Measurements from ENCODE around the gene SLC35F2. TPM values are rescaled to one million over a fixed set of nuclear protein-coding genes. Genes with fewer than 3 reads are reported as not detected.
"Not testable (repeated sequence)": the region's sequence is repeated elsewhere in the genome, so short reads cannot be mapped to it uniquely, and the experiment has no call there.

Gene SLC35F2
- total RNA-seq, 1 donor from 2014 or later = 31.9 TPM

DNA sequence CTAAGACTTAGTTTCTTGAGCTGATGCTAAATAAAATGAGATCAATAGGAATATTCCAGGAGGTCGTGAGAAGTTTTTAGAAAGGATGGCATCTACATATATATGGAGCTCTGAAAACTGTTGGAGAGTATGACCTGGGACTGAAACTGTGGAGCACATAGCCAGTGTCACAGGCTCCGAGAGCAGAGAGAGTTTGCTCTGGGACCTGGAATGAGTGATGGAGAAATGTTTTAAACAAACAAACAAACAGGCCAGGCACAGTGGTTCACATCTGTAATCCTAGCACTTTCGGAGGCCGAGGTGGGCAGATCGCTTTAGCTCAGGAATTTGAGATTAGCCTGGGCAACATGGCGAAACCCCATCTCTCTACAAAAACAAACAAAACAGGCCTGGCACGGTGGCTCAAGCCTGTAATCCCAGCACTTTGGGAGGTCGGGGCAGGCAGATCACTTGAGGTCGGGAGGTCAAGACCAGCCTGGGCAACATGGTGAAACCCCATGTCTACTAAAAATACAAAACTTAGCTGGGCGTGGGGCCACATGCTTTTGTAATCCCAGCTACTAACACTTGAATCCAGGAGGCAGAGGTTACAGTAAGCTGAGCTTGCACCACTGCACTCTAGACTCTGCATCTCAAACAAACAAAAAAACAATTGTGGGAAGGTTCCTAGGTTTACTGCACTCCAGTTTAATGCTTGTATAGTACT is 67.1 kb downstream of the SLC35F2 start:
- H3K4me1 Mint-ChIP-seq = peaks cover 21% of the 10 kb centered on the region
- no peaks in the 10 kb centered on the region for H3K9me3 Mint-ChIP-seq
- H3K36me3 Mint-ChIP-seq (ENCODE audit: low read depth) = peaks cover 37% of the 10 kb centered on the region
- H3K4me3 Mint-ChIP-seq = no peak overlapping the region
- no peak for DNase-seq
- no peaks in the 10 kb centered on the region for H3K27me3 Mint-ChIP-seq
- intact Hi-C loops (cut with micrococcal nuclease) = no loop called here
- no peak overlapping the region for H3K27ac Mint-ChIP-seq

DNA sequence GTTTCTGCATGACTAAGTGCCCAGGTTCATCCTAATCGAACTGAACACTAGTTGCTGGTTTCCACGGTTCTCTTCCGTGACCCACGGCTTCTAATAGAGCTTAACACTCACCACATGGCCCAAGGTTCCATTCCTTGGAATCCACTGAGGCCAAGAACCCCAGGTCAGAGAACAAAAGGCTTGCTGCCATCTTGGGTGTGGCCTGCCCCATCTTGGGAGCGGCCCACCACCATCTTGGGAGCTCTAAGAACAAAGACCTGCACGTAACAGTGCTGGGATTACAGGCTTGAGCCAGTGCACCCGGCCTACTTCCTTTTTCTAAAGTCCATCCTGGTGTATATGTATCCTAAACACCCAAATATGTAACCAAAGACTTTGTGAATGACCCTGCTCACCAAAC is 68.8 kb downstream of the SLC35F2 start:
- Mint-ChIP-seq H3K4me1 (peaks cover 22% of the 10 kb centered on the region), H3K9me3 (no peaks in the 10 kb centered on the region), H3K36me3 (ENCODE audit: low read depth) (peaks cover 30% of the 10 kb centered on the region), H3K27ac (no peak overlapping the region), H3K27me3 (no peaks in the 10 kb centered on the region), H3K4me3 (no peak overlapping the region)
- intact Hi-C loops (cut with micrococcal nuclease) = no loop called here
- DNase-seq = no peak

DNA sequence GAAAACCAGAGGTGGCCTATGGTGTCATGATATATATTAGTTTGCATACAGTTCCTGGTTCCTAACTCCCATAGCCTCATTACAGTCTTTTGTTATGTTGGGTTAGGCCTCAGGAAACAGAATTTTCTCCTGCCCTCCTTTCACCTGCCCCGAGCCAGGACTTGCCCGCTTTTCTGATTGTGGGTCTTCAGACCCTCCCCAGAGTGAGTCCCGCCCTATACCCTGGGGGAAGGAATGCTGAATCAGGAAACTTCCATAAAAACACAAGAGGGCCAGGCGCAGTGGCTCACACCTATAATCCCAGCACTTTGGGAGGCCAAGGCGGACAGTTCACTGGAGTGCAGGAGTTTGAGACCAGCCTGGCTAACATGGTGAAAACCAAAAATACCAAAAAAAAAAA is 70.9 kb downstream of the SLC35F2 start:
- intact Hi-C loops (cut with micrococcal nuclease) = no loop called here
- Mint-ChIP-seq H3K9me3 (no peaks in the 10 kb centered on the region), H3K4me1 (peaks cover 22% of the 10 kb centered on the region), H3K27ac (no peak overlapping the region), H3K27me3 (no peaks in the 10 kb centered on the region), H3K36me3 (ENCODE audit: low read depth) (peaks cover 13% of the 10 kb centered on the region), H3K4me3 (no peak overlapping the region)
- no peak for DNase-seq

DNA sequence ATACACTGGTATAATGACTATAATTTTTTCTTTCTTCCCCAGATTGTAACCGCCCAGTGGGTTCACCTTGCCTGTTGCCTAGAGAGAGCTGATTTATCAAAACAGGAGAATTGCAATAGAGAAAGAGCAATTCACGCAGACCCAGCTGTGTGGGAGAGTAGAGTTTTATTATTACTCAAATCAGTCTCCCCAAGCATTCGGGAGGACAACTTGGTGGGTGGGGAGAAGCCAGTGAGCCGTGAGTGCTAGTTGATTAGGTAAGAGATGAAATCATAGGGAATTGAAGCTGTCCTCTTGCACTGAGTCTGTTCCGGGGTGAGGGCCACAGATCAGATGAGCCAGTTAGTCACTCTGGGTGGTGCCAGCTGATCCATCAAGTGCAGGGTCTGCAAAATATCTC is 73.2 kb downstream of the SLC35F2 start:
- no peak overlapping the region for H3K4me3 Mint-ChIP-seq
- intact Hi-C loops (cut with micrococcal nuclease) = no loop called here
- no peak overlapping the region for H3K27ac Mint-ChIP-seq
- H3K36me3 Mint-ChIP-seq (ENCODE audit: low read depth) = no peaks in the 10 kb centered on the region
- no peaks in the 10 kb centered on the region for H3K9me3 Mint-ChIP-seq
- H3K4me1 Mint-ChIP-seq = peaks cover 5% of the 10 kb centered on the region
- H3K27me3 Mint-ChIP-seq = no peaks in the 10 kb centered on the region
- DNase-seq = no peak

DNA sequence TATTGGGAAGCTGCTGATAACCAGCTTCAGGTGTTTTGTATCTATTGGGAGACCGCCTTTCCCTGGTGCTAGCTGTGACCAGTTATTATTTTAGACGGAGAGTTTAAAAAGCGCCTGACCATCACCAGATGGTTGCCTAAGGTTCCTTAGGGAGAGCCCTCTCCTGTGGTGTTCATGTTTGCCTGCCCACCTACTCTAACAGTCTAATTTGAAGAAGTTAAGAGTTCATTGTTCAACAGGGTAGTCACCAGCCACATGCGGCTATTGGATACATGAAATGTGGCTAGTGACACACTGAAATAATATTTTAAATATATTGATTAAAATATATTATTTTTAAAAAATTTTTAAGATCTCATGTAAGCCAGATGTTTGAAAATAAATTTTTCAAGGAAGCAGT is 75.5 kb downstream of the SLC35F2 start:
- Mint-ChIP-seq H3K27ac (no peak overlapping the region), H3K4me3 (no peak overlapping the region), H3K27me3 (peaks cover 6% of the 10 kb centered on the region), H3K9me3 (no peaks in the 10 kb centered on the region), H3K36me3 (ENCODE audit: low read depth) (no peaks in the 10 kb centered on the region), H3K4me1 (peaks cover 2% of the 10 kb centered on the region)
- intact Hi-C loops (cut with micrococcal nuclease) = no loop called here
- DNase-seq = no peak

DNA sequence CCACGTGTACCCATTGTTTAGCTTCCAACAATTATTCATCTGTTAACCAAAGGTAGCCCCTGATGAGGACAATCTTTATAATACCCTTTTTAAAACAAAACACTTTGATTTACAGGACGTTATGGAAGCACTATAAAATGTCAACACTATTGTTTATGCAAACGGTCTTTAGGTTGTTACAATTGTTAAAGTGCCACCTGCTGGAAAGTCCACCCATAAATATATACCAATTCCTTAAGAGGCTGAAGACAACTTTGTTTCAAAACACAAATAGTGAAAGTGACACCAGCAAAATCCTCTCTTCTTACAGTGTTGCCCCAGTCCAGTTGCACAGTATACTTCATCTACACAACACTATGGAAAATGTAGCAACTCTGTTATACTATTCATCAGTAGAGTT is 77.8 kb downstream of the SLC35F2 start:
- Mint-ChIP-seq H3K4me1 (peaks cover 2% of the 10 kb centered on the region), H3K27me3 (peaks cover 6% of the 10 kb centered on the region), H3K4me3 (no peak overlapping the region), H3K36me3 (ENCODE audit: low read depth) (no peaks in the 10 kb centered on the region), H3K27ac (no peak overlapping the region), H3K9me3 (no peaks in the 10 kb centered on the region)
- intact Hi-C loops (cut with micrococcal nuclease) = no loop called here
- DNase-seq = no peak

DNA sequence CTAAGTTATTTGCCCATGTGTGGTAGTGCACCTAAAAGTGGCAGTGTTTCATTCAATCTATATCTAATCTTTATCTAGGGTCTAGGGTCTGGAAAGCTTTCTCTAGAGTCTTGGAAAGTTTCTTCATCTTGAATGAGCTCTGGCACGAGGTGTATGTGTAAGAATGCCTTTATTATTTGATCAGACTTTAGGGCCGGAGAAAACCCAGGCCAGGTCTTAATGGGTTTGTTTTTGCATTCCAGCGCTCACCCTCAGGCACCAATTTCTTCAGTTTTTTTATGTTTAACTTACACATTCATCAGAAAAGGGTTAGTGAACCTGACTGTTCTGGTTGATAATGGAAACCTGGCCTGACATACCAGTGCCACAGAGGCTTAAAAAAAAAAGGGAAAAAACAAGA is 78.5 kb downstream of the SLC35F2 start:
- DNase-seq = no peak
- Mint-ChIP-seq H3K27me3 (peaks cover 6% of the 10 kb centered on the region), H3K4me1 (no peaks in the 10 kb centered on the region), H3K36me3 (ENCODE audit: low read depth) (no peaks in the 10 kb centered on the region), H3K27ac (no peak overlapping the region), H3K4me3 (no peak overlapping the region), H3K9me3 (no peaks in the 10 kb centered on the region)
- intact Hi-C loops (cut with micrococcal nuclease) = no loop called here

DNA sequence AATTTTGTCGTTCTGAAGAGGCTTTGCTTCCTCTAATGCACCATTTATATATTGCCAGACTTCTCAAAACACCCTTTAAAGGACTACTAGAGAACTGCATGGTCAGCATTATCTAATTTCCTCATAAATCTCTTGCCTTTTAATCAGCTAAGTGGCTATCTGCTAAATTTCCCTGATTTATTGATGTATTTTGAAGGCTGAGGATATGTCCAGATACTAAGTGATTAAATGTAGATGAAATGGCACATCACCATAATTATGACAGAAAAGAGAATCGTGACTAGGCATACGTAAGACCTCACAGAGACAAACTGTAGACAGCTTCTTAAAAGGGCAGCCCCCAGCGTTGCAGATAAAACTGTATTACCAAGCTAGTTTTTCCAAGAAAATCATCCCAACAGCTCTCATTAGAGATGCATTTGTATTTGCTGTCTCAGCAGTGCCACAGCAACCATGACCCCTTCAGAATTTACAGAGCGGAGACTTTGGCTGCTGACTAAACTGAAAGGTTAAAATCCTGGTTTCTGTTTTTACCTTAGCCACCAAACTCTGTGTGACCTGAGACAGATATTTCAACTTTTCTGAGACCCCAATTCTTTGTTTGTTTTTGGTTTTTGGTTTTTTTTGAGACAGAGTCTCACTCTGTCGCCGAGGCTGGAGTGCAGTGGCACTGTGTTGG is 79.6 kb downstream of the SLC35F2 start:
- Mint-ChIP-seq H3K36me3 (ENCODE audit: low read depth) (no peaks in the 10 kb centered on the region), H3K27me3 (peaks cover 6% of the 10 kb centered on the region), H3K4me3 (no peak overlapping the region), H3K9me3 (no peaks in the 10 kb centered on the region), H3K27ac (no peak overlapping the region), H3K4me1 (no peaks in the 10 kb centered on the region)
- intact Hi-C loops (cut with micrococcal nuclease) = no loop called here
- DNase-seq = no peak

DNA sequence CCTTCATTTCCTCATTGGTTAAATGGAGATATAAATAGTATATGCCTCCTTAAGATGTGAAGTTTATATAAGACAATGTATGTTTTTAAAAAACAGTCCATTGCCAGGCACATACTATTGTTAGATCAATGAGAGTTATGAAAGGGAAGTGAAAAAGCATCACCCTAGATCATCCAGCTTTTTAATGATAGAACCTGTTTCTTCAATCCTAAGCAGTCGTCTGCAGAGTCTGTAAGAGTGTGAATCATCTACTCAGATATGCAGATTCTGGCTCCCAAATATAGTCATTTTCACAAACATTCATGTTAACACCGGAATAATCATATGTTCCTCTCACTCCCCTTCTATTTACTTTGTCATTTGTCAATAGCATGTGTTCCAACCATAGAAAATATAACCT is 81.5 kb downstream of the SLC35F2 start:
- Mint-ChIP-seq H3K9me3 (no peaks in the 10 kb centered on the region), H3K36me3 (ENCODE audit: low read depth) (no peaks in the 10 kb centered on the region), H3K27ac (no peak overlapping the region), H3K4me3 (no peak overlapping the region), H3K27me3 (peaks cover 12% of the 10 kb centered on the region), H3K4me1 (no peaks in the 10 kb centered on the region)
- DNase-seq = no peak
- intact Hi-C loops (cut with micrococcal nuclease) = no loop called here

DNA sequence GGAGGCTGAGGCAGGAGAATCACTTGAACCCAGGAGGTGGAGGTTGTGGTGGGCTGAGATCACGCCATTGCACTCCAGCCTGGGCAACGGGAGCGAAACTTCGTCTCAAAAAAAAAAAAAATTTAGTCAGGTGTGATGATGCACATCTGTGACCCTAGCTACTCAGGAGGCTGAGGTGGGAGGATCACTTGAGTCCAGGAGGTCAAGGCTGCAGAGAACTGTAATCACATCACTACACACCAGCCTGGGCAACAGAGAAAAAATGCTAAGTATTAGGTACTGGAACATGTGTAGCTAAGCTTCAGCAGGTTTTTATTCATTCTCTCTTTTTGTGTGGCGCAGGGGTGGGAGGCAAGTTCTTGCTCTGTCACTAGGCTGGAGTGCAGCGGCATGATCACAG is 82.5 kb downstream of the SLC35F2 start:
- Mint-ChIP-seq H3K4me3 (no peak overlapping the region), H3K4me1 (no peaks in the 10 kb centered on the region), H3K27ac (no peak overlapping the region), H3K27me3 (peaks cover 18% of the 10 kb centered on the region), H3K36me3 (ENCODE audit: low read depth) (no peaks in the 10 kb centered on the region), H3K9me3 (no peaks in the 10 kb centered on the region)
- no peak for DNase-seq
- intact Hi-C loops (cut with micrococcal nuclease) = no loop called here

DNA sequence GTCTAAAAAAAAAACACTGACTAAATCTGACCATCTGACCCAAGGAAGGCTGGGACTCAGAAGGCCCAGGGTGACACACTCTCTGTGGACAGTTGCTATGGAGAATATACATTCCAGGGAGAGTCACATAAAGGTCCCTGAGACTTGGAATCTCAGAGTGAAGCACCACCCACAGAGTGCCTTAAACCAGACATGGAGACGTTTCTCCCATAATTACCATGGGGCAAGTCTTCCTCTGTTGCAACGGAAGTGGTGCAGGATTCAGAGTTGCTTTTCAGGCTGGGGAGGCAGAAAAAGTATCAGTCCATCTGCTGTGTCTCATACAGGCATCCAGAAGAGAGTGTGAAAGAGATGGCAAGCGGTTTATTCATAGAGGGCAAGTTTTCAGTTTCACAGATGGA is 88.0 kb downstream of the SLC35F2 start:
- intact Hi-C loops (cut with micrococcal nuclease) = loop anchor here (5.0 kb wide), 1 partner anchor 208 kb away; no protein-coding TSS in a partner anchor
- no peak for DNase-seq
- Mint-ChIP-seq H3K4me1 (peaks cover 3% of the 10 kb centered on the region), H3K27me3 (peaks cover 25% of the 10 kb centered on the region), H3K36me3 (ENCODE audit: low read depth) (no peaks in the 10 kb centered on the region), H3K27ac (no peak overlapping the region), H3K9me3 (no peaks in the 10 kb centered on the region), H3K4me3 (no peak overlapping the region)

DNA sequence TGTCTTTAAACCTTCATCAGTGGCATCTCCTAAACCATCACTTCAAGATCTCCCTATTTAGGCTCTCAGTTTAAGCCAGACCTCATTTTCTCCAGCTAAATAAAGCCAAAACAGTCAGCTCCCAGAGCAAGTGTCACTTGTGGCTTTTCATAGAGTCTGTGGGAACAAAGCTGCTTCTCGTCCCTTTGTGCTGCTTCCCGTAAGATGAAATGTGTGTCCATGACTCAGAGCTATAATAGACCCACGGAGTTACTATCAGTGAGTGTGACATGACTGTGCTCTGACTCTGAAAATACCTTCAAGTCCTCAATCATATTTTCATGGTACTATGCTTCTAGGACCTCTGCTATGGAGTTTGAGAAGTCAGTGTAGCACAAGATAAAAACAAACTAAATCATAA is 89.4 kb downstream of the SLC35F2 start:
- DNase-seq = no peak
- Mint-ChIP-seq H3K9me3 (no peaks in the 10 kb centered on the region), H3K4me1 (peaks cover 3% of the 10 kb centered on the region), H3K36me3 (ENCODE audit: low read depth) (no peaks in the 10 kb centered on the region), H3K27ac (no peak overlapping the region), H3K4me3 (no peak overlapping the region), H3K27me3 (peaks cover 36% of the 10 kb centered on the region)
- intact Hi-C loops (cut with micrococcal nuclease) = no loop called here

DNA sequence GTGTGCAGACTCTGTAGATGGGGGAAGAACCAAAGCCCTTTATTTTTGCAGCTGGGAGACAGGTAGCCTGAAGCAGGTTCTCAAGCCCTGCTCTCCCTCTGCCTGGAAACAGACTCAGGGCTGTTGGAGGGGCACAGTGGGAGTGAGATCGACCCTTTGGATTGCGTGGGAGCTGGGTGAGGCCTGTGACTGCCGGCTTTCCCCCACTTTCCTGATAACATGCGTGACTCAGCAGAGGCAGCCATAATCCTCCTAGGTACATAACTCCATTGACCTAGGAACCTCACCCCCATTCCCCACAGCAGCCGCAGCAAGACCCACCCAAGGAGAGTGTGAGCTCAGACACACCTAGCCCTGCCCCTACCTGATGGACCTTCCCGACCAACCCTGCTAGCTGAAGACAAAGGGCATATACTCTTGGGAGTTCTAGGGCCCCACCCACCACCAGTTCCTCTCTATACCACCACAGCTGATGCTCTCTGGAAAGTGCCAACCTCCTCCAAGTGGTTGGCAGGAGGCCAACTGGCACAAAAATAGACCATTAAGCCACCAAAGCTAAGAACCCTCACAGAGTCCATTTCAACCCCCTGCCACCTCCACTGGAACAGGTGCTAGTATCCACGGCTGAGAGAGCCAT is 99.8 kb downstream of the SLC35F2 start:
- H3K27me3 Mint-ChIP-seq = peaks cover 19% of the 10 kb centered on the region
- DNase-seq; H3K9me3 Mint-ChIP-seq; H3K4me1 Mint-ChIP-seq; H3K4me3 Mint-ChIP-seq; H3K27ac Mint-ChIP-seq; H3K36me3 Mint-ChIP-seq (ENCODE audit: low read depth); intact Hi-C loops (cut with micrococcal nuclease): not testable (repeated sequence)

DNA sequence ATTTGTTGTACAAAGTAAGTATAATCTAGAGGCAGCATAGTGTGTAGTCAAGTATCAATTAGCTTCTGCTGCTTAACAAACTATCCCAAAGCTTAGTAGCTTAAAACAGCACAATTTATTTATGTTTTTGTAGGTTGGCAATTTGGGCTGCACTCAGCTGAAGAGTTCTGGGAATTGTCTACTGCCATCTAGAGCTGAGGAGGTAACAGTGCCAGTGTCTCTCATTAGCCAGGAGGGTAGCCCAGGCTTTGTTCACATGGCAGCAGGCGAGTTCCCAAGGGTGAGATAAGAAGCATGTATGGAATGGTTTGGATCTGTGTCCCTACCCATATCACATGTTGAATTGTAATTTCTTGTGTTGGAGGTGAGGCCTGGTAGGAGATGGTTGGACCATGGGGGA is 100.9 kb downstream of the SLC35F2 start:
- peaks cover 10% of the 10 kb centered on the region for H3K27me3 Mint-ChIP-seq
- no peaks in the 10 kb centered on the region for H3K9me3 Mint-ChIP-seq
- intact Hi-C loops (cut with micrococcal nuclease) = no loop called here
- no peak for DNase-seq
- no peak overlapping the region for H3K27ac Mint-ChIP-seq
- H3K4me1 Mint-ChIP-seq = no peaks in the 10 kb centered on the region
- H3K36me3 Mint-ChIP-seq (ENCODE audit: low read depth) = no peaks in the 10 kb centered on the region
- no peak overlapping the region for H3K4me3 Mint-ChIP-seq
